Upper lobe of left lung (tissue), 4 donors: Measurements from ENCODE around the gene TXNDC2.

ENCODE experiments used
- POLR2AphosphoS5 ChIP-seq, 2 donors: sonication (generic); formaldehyde crosslinking; IDR thresholded peaks; one replicate each; pipeline ENCODE4 v1.5.1; 2017; ENCODE audit warnings: antibody characterized with exemption in 2 of 2
- TF ChIP-seq, protein P1 (sequence below), 6 experiments: fragments of 450-650 bp in 4 of 6; fragments of 200-600 bp in 2 of 6; sonication (generic) in 2 of 6; IDR thresholded peaks; one replicate each; pipeline ENCODE4 v1.5.1; 2016 to 2019; ENCODE audit warnings: antibody characterized with exemption in 6 of 6

DNA sequence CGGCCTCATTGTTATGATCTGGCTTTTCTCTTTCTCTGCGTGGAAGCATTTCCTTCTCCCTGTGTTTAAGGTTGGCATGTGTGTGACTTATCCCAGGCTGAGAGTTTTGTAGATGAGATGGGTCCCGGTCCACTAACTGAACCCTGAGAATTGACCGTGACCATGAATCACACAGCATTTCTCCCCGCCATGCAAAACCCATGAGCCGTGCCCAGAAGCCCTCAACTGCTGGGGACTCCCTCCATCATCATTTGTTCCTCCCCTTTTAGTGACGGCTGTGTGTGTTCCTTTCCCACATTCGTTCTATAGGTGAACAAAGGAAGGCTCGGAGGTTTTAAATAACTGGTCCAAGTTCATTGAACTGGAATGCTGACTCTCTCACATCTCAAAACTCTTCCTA lies 30.1 kb upstream of the TXNDC2 start:
- TF ChIP-seq, protein P1, sequence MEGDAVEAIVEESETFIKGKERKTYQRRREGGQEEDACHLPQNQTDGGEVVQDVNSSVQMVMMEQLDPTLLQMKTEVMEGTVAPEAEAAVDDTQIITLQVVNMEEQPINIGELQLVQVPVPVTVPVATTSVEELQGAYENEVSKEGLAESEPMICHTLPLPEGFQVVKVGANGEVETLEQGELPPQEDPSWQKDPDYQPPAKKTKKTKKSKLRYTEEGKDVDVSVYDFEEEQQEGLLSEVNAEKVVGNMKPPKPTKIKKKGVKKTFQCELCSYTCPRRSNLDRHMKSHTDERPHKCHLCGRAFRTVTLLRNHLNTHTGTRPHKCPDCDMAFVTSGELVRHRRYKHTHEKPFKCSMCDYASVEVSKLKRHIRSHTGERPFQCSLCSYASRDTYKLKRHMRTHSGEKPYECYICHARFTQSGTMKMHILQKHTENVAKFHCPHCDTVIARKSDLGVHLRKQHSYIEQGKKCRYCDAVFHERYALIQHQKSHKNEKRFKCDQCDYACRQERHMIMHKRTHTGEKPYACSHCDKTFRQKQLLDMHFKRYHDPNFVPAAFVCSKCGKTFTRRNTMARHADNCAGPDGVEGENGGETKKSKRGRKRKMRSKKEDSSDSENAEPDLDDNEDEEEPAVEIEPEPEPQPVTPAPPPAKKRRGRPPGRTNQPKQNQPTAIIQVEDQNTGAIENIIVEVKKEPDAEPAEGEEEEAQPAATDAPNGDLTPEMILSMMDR (IDR thresholded peaks at IDR 0.05) = no peak
- TF ChIP-seq POLR2AphosphoS5 (IDR thresholded peaks at IDR 0.05) = no peak
